Activated CD8-positive, alpha-beta T cell treated with anti-CD3 and anti-CD28 coated beads for 36 hours (primary cell): ENCODE measurements around the gene LCP2. TPM values are rescaled to one million over a fixed set of nuclear protein-coding genes. Genes with fewer than 3 reads are reported as not detected.

Experiments used
- ATAC-seq: fragments of 200-7000 bp; cut with Tn5 transposase; one replicate; pipeline ENCODE4 v1.10.0; 2021; ENCODE audit warnings: mild to moderate bottlenecking, moderate library complexity
- CTCF ChIA-PET: fragments of 350-600 bp; sonication (Branson Sonifier 250); formaldehyde crosslinking; loops from one replicate; lab custom pipeline; 2021; ENCODE audit warnings: antibody characterized with exemption; lab: Charles Lee
- POLR2A ChIA-PET: fragments of 350-600 bp; sonication (Branson Sonifier 250); formaldehyde crosslinking; loops from one replicate; lab custom pipeline; 2021; ENCODE audit warnings: antibody characterized with exemption; lab: Charles Lee
- DNase-seq: peaks from one replicate; pipeline ENCODE4 v3.0.0-alpha.2; 2020
- H3K27ac Mint-ChIP-seq: one replicate; pipeline ENCODE4 v1.8.0; 2021; ENCODE audit warnings: mild to moderate bottlenecking, mixed read lengths
- H3K27me3 Mint-ChIP-seq: one replicate; pipeline ENCODE4 v1.8.0; 2021; ENCODE audit warnings: mixed read lengths
- H3K36me3 Mint-ChIP-seq: one replicate; pipeline ENCODE4 v1.8.0; 2021; ENCODE audit warnings: low read depth, mixed read lengths
- H3K4me1 Mint-ChIP-seq: one replicate; pipeline ENCODE4 v1.8.0; 2021; ENCODE audit warnings: low read depth, mixed read lengths
- H3K4me3 Mint-ChIP-seq: one replicate; pipeline ENCODE4 v1.8.0; 2021; ENCODE audit warnings: mild to moderate bottlenecking, moderate library complexity, mixed read lengths
- H3K9me3 Mint-ChIP-seq: one replicate; pipeline ENCODE4 v1.8.0; 2021; ENCODE audit warnings: mixed read lengths
- intact Hi-C: fragments of 100-400 bp; cut with micrococcal nuclease; formaldehyde crosslinking; loops from one replicate; pipeline ENCODE4 v1.10.0; 2022
- total RNA-seq, 2 experiments: library from RNA; stranded (reverse); gene quantifications; one replicate each; pipeline ENCODE4 v1.2.3, GENCODE V29; 2021
- TF ChIP-seq, protein P1 (sequence below): fragments of 200-600 bp; IDR thresholded peaks from one replicate; pipeline ENCODE4 v1.8.0; 2022; ENCODE audit warnings: antibody characterized with exemption, mild to moderate bottlenecking

The LCP2 gene
- 100 to 1,000 TPM; 243 to 259 TPM for total RNA-seq

DNA sequence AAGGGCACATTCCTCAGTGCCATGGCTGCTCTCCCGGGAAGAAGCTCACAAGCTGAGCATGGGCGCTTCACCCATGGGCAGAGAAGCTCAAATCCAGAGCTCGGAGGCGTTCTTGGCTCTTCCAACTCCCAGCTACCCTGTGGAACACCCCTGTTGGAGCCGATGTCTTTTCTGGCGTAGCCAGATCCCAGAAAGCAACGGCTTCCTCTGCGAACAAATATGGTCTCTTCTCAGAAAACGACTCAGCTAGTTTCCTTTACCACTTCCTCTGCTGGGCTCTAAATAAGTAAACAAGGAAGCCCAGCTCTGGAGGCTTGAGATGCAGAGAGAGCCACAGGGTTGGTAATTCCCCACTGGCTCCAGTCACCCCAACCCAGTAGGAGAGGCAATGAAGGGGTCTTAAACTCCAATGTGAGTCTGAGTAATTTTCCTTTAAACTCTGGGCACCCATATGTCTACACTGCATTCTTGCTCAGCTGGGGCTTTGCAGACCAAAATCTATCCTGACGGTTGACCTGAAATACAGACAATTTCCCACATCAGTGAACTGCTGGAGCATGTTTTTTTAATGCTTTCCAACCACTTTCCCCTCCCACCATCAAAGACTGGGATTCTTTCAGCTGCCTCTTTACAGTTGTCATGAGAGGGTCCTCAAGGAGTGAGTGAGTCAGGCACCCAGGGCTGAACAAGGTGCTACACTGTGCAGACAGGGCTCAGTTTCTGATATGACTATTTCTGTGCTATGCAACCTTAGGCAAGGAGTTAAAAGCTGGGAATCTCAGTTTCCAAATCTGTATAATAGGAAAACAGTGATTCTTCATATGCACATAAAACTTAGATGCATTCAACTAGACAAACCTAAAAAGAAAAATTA is at the start of gene LCP2:
TSS of gene LCP2 (minus strand) at position 189 of the 874 bp plus-strand sequence. CDS start at position 23, 166 bp downstream.
- H3K27me3 Mint-ChIP-seq: no peaks in the 10 kb centered on the region
- H3K4me3 Mint-ChIP-seq: peak within 1 kb of the TSS; percentile 97
- ChIA-PET POLR2A (interaction anchor here (0.6 to 21.9 kb wide), 15 partner anchors 8 to 1718 kb away, joined by 3 to 470 read pairs (median 6); no protein-coding TSS in a partner anchor), CTCF (interaction anchor here (1.5 to 19.3 kb wide), 13 partner anchors 8 to 72 kb away, joined by 3 to 204 read pairs (median 21); no protein-coding TSS in a partner anchor)
- H3K36me3 Mint-ChIP-seq: peaks cover 46% of the 10 kb centered on the region
- intact Hi-C loops: loop anchor here (2.0 to 5.0 kb wide), 3 partner anchors 15 to 36 kb away; no protein-coding TSS in a partner anchor
- TF ChIP-seq, protein P1, sequence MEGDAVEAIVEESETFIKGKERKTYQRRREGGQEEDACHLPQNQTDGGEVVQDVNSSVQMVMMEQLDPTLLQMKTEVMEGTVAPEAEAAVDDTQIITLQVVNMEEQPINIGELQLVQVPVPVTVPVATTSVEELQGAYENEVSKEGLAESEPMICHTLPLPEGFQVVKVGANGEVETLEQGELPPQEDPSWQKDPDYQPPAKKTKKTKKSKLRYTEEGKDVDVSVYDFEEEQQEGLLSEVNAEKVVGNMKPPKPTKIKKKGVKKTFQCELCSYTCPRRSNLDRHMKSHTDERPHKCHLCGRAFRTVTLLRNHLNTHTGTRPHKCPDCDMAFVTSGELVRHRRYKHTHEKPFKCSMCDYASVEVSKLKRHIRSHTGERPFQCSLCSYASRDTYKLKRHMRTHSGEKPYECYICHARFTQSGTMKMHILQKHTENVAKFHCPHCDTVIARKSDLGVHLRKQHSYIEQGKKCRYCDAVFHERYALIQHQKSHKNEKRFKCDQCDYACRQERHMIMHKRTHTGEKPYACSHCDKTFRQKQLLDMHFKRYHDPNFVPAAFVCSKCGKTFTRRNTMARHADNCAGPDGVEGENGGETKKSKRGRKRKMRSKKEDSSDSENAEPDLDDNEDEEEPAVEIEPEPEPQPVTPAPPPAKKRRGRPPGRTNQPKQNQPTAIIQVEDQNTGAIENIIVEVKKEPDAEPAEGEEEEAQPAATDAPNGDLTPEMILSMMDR: no peak
- H3K4me1 Mint-ChIP-seq: peaks cover 52% of the 10 kb centered on the region
- H3K9me3 Mint-ChIP-seq: no peaks in the 10 kb centered on the region
- DNase-seq (peak; percentile 79), ATAC-seq (peak; percentile 71)
- peak within 1 kb of the TSS; percentile 96 for H3K27ac Mint-ChIP-seq

- no peaks in the 10 kb centered on the region for H3K4me1 Mint-ChIP-seq
- DNase-seq: no peak
- H3K27me3 Mint-ChIP-seq: peaks cover 13% of the 10 kb centered on the region
- no peaks in the 10 kb centered on the region for H3K36me3 Mint-ChIP-seq
- H3K27ac Mint-ChIP-seq: no peak overlapping the region
- ChIA-PET POLR2A (no interaction called here), CTCF (interaction anchor here (0.6 to 3.2 kb wide), 12 partner anchors 8 to 131 kb away, joined by 3 to 16 read pairs (median 4); no protein-coding TSS in a partner anchor)
- H3K9me3 Mint-ChIP-seq: no peaks in the 10 kb centered on the region
- intact Hi-C loops: loop anchor here (10.0 kb wide), 1 partner anchor 252 kb away; no protein-coding TSS in a partner anchor
- no peak for ATAC-seq
- TF ChIP-seq, protein P1: no peak
- no peak overlapping the region for H3K4me3 Mint-ChIP-seq
Observed at GRCh38 chr5:170347022-170347567, 49.5 kb upstream of the LCP2 start.

DNA sequence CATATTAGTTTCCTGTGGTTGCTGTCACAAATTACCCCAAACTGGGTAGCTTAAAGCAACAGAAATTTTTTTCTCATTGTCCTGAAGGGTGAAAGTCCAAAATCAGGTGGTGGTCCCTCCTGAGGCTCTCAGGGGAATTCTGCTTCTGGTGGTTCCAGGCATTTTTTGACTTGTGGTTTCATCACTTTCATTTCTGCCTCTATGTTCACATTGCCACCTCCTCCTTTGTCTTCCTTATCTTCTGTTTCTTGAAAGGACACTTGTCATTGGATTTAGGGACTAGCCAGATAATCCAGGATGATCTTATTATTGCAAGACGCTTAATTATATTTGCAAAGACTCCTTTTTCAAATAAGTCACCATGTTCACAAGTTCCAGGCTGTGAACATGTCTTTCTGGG is 48.4 kb upstream of the LCP2 start:
- Mint-ChIP-seq H3K36me3 (no peaks in the 10 kb centered on the region), H3K27ac (no peak overlapping the region), H3K9me3 (no peaks in the 10 kb centered on the region), H3K27me3 (peaks cover 10% of the 10 kb centered on the region), H3K4me1 (no peaks in the 10 kb centered on the region), H3K4me3 (no peak overlapping the region)
- CTCF ChIA-PET: interaction anchor here (1.0 to 1.7 kb wide), 3 partner anchors 120 to 130 kb away, joined by 3 to 8 read pairs (median 3); no protein-coding TSS in a partner anchor
- TF ChIP-seq, protein P1: no peak
- no peak for DNase-seq
- intact Hi-C loops: loop anchor here (10.0 kb wide), 1 partner anchor 251 kb away; no protein-coding TSS in a partner anchor
- POLR2A ChIA-PET: interaction anchor here (0.8 kb wide), 1 partner anchor 77 kb away, joined by 4 read pairs; no protein-coding TSS in a partner anchor
- ATAC-seq: no peak

GRCh38 chr5:170343177-170343576 is 45.6 kb upstream of the LCP2 start:
- H3K4me1 Mint-ChIP-seq: peaks cover 11% of the 10 kb centered on the region
- H3K36me3 Mint-ChIP-seq: no peaks in the 10 kb centered on the region
- no peak for ATAC-seq
- DNase-seq: no peak
- no peak overlapping the region for H3K4me3 Mint-ChIP-seq
- POLR2A ChIA-PET: interaction anchor here (1.1 kb wide), 1 partner anchor 68 kb away, joined by 3 read pairs; no protein-coding TSS in a partner anchor
- H3K27me3 Mint-ChIP-seq: peaks cover 4% of the 10 kb centered on the region
- CTCF ChIA-PET: interaction anchor here (1.2 to 7.6 kb wide), 4 partner anchors 9 to 119 kb away, joined by 3 to 228 read pairs (median 68); no protein-coding TSS in a partner anchor
- H3K9me3 Mint-ChIP-seq: no peaks in the 10 kb centered on the region
- TF ChIP-seq, protein P1: no peak
- intact Hi-C loops: loop anchor here (10.0 kb wide), 1 partner anchor 248 kb away; no protein-coding TSS in a partner anchor
- H3K27ac Mint-ChIP-seq: no peak overlapping the region
